Measurements from ENCODE around the gene GSTA2. TPM values are rescaled to one million over a fixed set of nuclear protein-coding genes. Genes with fewer than 3 reads are reported as not detected.
"Not testable (repeated sequence)": the region's sequence is repeated elsewhere in the genome, so short reads cannot be mapped to it uniquely, and the experiment has no call there.

The GSTA2 gene
- total and polyA plus RNA-seq, 2 experiments from 2014 or later: 0.11 TPM; not detected in 1

DNA sequence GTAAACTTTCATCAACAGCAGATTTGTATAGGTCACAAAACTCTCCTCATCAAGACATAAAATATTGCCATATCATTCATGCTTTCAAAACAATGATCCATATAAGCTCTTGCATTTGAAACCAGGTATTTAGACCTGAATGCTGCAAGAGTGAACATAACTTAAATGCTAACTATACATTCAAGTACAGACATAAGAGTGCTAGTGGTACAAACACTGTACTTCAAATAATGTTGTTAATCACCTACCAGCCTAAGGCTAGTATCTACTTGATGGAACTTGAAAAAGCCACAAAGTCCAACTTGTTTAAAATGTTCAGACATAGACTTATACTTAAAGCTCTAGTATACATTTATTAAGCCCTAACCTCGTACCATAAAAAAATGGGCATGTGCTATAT, 16.0 kb upstream of the GSTA2 start:
- H3K9ac ChIP-seq: no peak overlapping the region
- H3K27me3 ChIP-seq (replicated peaks; ENCODE audit: insufficient read depth): no peaks in the 10 kb centered on the region; the same call in 1 of the 2 replicates
- no peaks in the 10 kb centered on the region for H3K36me3 ChIP-seq (ENCODE audit: low read depth)
- H3K9me2 ChIP-seq (ENCODE audit: insufficient read depth): no peaks in the 10 kb centered on the region
- H3K4me1 ChIP-seq (ENCODE audit: insufficient read depth): no peaks in the 10 kb centered on the region
- no peak for DNase-seq
- no peaks in the 10 kb centered on the region for H3K9me3 ChIP-seq (ENCODE audit: low read depth)
- no peak overlapping the region for H3K4me3 ChIP-seq
- no peaks in the 10 kb centered on the region for H3K79me2 ChIP-seq (ENCODE audit: insufficient read depth)
- in situ Hi-C loops (cut with MboI): no loop called here
- no peak for TF ChIP-seq EZH2 (IDR thresholded peaks at IDR 0.05; ENCODE audit: insufficient read depth, poor library complexity, severe bottlenecking)
- no peak for TF ChIP-seq EZH2phosphoT487 (IDR thresholded peaks at IDR 0.05; ENCODE audit: insufficient read depth, low read depth)
- H3F3A ChIP-seq (ENCODE audit: insufficient read depth): no peaks in the 10 kb centered on the region
- no peak overlapping the region for H3K27ac ChIP-seq
- no peak overlapping the region for H3K4me2 ChIP-seq (ENCODE audit: unreplicated experiment)
- 38 to 54% methylated on average over 1 of the region's 1 CpG for WGBS, 2 experiments (ENCODE audit: low coverage in 1 of 2, low lambda C conversion rate in 2 of 2, missing lambda C conversion rate in 2 of 2)
- H2AFZ ChIP-seq: no peak overlapping the region
- no peaks in the 10 kb centered on the region for H4K20me1 ChIP-seq (ENCODE audit: insufficient read depth)

DNA sequence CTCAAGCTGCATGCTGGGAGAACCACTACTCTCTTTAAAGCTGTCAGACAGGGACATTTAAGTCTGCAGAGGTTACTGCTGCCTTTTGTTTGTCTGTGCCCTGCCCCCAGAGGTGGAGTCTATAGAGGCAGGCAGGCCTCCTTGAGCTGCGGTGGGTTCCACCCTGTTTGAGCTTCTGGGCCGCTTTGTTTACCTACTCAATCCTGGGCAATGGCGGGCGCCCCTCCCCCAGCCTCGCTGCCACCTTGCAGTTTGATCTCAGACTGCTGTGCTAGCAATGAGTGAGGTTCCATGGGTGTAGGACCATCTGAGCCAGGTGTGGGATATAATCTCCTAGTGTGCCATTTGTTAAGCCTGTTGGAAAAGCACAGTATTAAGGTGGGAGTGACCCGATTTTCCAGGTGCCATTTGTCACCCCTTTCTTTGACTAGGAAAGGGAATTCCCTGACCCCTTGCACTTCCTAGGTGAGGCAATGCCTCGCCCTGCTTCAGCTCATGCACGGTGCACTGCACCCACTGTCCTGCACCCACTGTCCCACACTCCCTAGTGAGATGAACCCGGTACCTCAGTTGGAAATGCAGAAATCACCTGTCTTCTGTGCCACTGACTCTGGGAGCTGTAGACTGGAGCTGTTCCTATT, 13.6 kb upstream of the GSTA2 start:
- H3K9me3 ChIP-seq (ENCODE audit: low read depth); H4K20me1 ChIP-seq (ENCODE audit: insufficient read depth); H3K27me3 ChIP-seq (replicated peaks; ENCODE audit: insufficient read depth); H3K27ac ChIP-seq; H3K36me3 ChIP-seq (ENCODE audit: low read depth); H3K4me2 ChIP-seq (ENCODE audit: unreplicated experiment); DNase-seq; H3K9ac ChIP-seq; H3K9me2 ChIP-seq (ENCODE audit: insufficient read depth); H3K4me3 ChIP-seq; H2AFZ ChIP-seq; in situ Hi-C loops (cut with MboI); H3F3A ChIP-seq (ENCODE audit: insufficient read depth); H3K4me1 ChIP-seq (ENCODE audit: insufficient read depth); H3K79me2 ChIP-seq (ENCODE audit: insufficient read depth): not testable (repeated sequence)
- WGBS, 2 experiments (ENCODE audit: low coverage in 1 of 2, low lambda C conversion rate in 2 of 2, missing lambda C conversion rate in 2 of 2): 50 to 54% methylated on average over 9 of the region's 9 CpGs

DNA sequence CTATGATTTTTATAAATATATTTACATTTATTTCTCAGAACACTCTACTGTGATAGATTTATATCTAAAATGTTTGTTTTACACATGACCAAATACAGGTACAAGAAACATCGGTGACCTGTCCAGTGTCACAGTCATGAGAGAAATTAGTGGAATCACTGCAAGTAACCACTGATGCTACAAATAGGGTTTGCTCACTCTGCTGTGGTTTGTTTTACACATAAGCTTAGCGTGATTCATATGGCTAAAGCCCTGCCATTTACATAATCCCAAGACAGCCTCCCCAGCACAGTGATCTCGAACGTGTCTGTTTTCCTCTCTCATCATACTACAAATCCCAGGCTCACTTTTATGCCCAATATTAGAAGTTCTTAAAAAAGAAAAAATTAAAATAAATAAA, 6.1 kb upstream of the GSTA2 start:
- H4K20me1 ChIP-seq (ENCODE audit: insufficient read depth); H2AFZ ChIP-seq; H3K9me3 ChIP-seq (ENCODE audit: low read depth); H3K4me1 ChIP-seq (ENCODE audit: insufficient read depth); H3K4me3 ChIP-seq; H3K79me2 ChIP-seq (ENCODE audit: insufficient read depth); H3K27ac ChIP-seq; H3K27me3 ChIP-seq (replicated peaks; ENCODE audit: insufficient read depth); in situ Hi-C loops (cut with MboI); H3K9ac ChIP-seq; H3K9me2 ChIP-seq (ENCODE audit: insufficient read depth); H3F3A ChIP-seq (ENCODE audit: insufficient read depth); H3K36me3 ChIP-seq (ENCODE audit: low read depth); H3K4me2 ChIP-seq (ENCODE audit: unreplicated experiment): not testable (repeated sequence)
- WGBS, 2 experiments (ENCODE audit: low coverage in 1 of 2, low lambda C conversion rate in 2 of 2, missing lambda C conversion rate in 2 of 2): 67 to 71% methylated on average over 4 of the region's 4 CpGs
- DNase-seq: peak; percentile 39

DNA sequence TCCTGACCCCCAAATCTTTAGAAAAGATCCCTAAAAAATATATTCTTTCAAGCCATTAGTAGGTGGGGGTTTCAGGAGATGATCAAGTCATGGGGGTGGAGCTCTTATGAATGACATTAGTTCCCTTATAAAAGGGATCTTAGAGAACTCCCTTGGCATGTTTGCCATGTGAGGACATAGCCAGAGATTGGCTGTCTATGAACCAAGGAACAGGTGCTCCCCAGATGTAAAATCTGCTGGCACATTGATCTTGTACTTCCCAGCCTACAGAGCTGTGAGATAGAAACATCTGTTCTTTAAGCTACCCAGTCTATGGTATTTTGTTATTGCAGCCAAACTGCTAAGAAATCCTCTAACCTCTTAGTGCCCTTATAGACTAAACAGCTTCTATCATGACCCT, 4.4 kb upstream of the GSTA2 start:
- H3K36me3 ChIP-seq (ENCODE audit: low read depth); DNase-seq; H3K4me1 ChIP-seq (ENCODE audit: insufficient read depth); H3K27me3 ChIP-seq (replicated peaks; ENCODE audit: insufficient read depth); H3K4me2 ChIP-seq (ENCODE audit: unreplicated experiment); H2AFZ ChIP-seq; H3K9ac ChIP-seq; H3K4me3 ChIP-seq; H3K9me3 ChIP-seq (ENCODE audit: low read depth); H3F3A ChIP-seq (ENCODE audit: insufficient read depth); H3K9me2 ChIP-seq (ENCODE audit: insufficient read depth); H4K20me1 ChIP-seq (ENCODE audit: insufficient read depth); H3K79me2 ChIP-seq (ENCODE audit: insufficient read depth); H3K27ac ChIP-seq; in situ Hi-C loops (cut with MboI): not testable (repeated sequence)

DNA sequence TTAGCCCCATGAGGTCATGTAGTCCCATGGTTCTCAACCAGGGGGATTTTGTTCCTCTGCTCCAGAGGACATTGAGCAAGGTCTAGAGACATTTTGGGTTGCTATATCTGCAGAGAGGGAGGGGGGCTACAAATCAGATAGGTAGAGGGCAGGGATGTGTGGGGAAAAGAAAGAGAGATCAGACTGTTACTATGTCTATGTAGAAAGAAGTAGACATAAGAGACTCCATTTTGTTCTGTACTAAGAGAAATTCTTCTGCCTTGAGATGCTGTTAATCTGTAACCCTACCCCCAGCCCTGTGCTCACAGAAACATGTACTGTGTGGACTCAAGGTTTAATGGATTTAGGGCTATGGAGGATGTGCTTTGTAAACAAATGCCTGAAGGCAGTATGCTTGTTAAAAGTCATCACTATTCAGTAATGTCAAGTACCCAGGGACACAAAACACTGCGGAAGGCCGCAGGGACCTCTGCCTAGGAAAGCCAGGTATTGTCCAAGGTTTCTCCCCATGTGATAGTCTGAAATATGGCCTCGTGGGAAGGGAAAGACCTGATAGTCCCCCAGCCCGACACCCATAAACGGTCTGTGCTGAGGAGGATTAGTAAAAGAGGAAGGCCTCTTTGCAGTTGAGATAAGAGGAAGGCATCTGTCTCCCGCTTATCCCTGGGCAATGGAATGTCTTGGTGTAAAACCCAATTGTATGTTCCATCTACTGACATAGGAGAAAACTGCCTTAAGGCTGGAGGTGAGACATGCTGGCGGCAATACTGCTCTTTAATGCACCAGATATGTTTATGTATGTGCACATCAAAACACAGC, 1.4 kb downstream of the GSTA2 start:
- H2AFZ ChIP-seq; H3K9me2 ChIP-seq (ENCODE audit: insufficient read depth); H3K27me3 ChIP-seq (replicated peaks; ENCODE audit: insufficient read depth); H3K27ac ChIP-seq; H3K9ac ChIP-seq; H3K4me3 ChIP-seq; H3K79me2 ChIP-seq (ENCODE audit: insufficient read depth); H3K9me3 ChIP-seq (ENCODE audit: low read depth); in situ Hi-C loops (cut with MboI); DNase-seq; H4K20me1 ChIP-seq (ENCODE audit: insufficient read depth); H3K4me2 ChIP-seq (ENCODE audit: unreplicated experiment); H3K36me3 ChIP-seq (ENCODE audit: low read depth): not testable (repeated sequence)
- Histone ChIP-seq H3F3A (ENCODE audit: insufficient read depth) (peaks cover 22% of the 10 kb centered on the region), H3K4me1 (ENCODE audit: insufficient read depth) (peaks cover 21% of the 10 kb centered on the region)
- 65% methylated on average over 7 of the region's 7 CpGs for WGBS, 2 experiments (ENCODE audit: low coverage in 1 of 2, low lambda C conversion rate in 2 of 2, missing lambda C conversion rate in 2 of 2)
